ENCODE data around the gene SPOCK1. TPM values are rescaled to one million over a fixed set of nuclear protein-coding genes. Genes with fewer than 3 reads are reported as not detected.

SPOCK1 gene
- total and polyA plus RNA-seq, 4 donors, result 4.5 to 67.8 (median 27.0) TPM

DNA sequence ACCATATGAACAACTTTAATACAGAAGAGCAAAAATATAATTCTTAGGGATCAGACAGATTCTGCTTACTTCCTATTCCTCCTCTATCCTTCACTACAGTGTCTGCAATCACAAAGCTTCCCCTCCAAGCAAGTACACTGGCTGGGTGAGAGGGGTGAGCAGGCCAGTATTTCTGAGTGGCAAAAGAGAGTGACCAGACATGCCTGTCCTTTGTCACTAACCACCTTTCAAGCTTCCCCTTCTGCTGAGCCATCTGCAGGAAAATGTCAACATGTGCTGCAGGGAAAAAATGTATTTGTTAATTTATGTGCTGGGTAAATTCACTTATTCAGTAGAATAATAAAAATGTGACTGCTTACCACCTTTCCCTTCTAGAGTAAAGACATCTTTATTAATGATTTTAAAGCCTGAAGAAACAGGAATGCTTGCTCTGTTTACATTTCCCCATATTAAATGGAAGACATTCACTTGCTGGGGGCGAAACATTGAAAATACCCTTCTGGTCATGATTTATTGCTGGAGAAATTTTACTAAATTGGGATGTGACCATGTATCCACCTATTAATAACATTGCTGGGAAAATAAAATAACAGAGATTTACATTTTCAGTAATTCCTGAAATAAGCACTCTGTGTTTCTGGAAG is 84.9 kb downstream of the SPOCK1 start:
- Histone ChIP-seq H3K9me3 (ENCODE audit: control insufficient read depth, low read length) (no peaks in the 10 kb centered on the region), H3K4me1 (ENCODE audit: control insufficient read depth in 1 of 2, insufficient read depth in 2 of 2, low read length in 2 of 2) (no peaks in the 10 kb centered on the region), H3K4me3 (ENCODE audit: low read length in 2 of 2) (no peak overlapping the region), H3K27me3 (ENCODE audit: control insufficient read depth in 1 of 2, insufficient read depth in 2 of 2, low read length in 1 of 2) (no peaks in the 10 kb centered on the region), H3K27ac (ENCODE audit: low read depth in 1 of 2, low read length in 2 of 2) (no peak overlapping the region), H3K36me3 (ENCODE audit: control insufficient read depth in 1 of 2, insufficient read depth in 2 of 2, low read length in 1 of 2) (no peaks in the 10 kb centered on the region)
- DNase-seq, result no peak
- no peak for ATAC-seq (ENCODE audit: low FRiP score)
- 54 to 61% methylated on average over 1 of the region's 1 CpG for WGBS, 2 donors
- intact Hi-C loops (cut with DNase I), result no loop called here

DNA sequence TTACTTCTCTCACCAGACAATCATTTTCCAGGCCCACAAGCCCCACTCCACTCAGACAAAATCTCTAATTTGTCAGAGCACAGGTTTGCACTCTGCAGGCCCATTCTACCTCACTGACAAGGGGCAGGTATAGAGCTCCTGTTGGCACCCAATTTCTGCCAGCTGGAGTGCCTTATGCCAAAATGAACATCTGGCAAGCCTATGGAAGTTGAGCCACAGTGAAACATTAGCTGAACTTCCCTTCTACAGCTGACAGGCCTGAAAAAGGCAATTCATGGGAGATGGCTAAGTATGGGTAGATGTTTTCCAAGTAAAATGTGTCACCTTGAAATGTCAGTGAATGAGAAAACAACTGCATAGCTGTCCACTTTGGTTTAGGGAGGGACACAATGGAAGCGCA is 87.0 kb downstream of the SPOCK1 start:
- H3K4me3 ChIP-seq (ENCODE audit: low read length in 2 of 2), result no peak overlapping the region
- whole genome bisulfite sequencing, 2 donors, result 96% methylated on average over 1 of the region's 1 CpG
- H3K36me3 ChIP-seq (ENCODE audit: control insufficient read depth in 1 of 2, insufficient read depth in 2 of 2, low read length in 1 of 2), result no peaks in the 10 kb centered on the region
- DNase-seq (no peak), ATAC-seq (ENCODE audit: low FRiP score) (no peak)
- H3K27ac ChIP-seq (ENCODE audit: low read depth in 1 of 2, low read length in 2 of 2), result no peak overlapping the region
- intact Hi-C loops (cut with DNase I), result no loop called here
- no peaks in the 10 kb centered on the region for H3K27me3 ChIP-seq (ENCODE audit: control insufficient read depth in 1 of 2, insufficient read depth in 2 of 2, low read length in 1 of 2)
- H3K9me3 ChIP-seq (ENCODE audit: control insufficient read depth, low read length), result no peaks in the 10 kb centered on the region
- no peaks in the 10 kb centered on the region for H3K4me1 ChIP-seq (ENCODE audit: control insufficient read depth in 1 of 2, insufficient read depth in 2 of 2, low read length in 2 of 2)

DNA sequence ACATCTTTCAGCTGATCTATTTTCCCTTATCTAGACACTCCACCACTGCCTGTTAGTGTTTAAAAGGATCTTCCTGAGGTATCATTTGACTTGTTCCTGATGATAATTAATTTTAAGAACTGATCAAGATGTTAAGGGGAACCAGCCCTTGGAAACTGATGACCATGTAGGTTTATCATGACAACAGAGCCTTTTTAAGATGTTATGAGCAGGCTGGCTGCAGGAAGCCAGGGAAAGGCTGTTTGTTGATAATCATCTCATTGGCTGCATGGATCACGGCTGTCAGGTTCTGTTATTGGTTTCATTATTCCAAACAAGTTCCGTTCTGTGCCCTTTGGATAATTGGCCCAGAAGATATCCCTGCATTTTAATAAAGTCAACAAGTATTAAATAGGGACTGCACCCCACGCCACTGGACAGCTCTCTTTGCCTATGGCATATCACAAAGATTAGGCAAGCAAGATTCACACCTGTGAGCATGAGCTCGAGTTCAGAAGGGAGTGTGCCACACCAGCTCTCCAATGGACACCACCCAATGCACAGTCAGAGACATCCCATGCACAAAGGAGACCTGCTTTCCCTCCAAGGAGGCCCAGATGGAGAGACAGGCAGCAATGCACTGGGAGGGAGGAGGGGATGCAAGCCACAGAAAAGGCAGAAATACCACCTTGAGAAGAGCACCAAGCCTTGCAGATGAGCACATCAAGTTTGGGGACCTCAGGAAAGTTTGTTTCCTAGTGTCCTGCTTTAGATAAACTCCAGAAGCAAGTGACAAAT is 88.7 kb downstream of the SPOCK1 start:
- ATAC-seq (ENCODE audit: low FRiP score) (no peak), DNase-seq (no peak)
- Histone ChIP-seq H3K4me1 (ENCODE audit: control insufficient read depth in 1 of 2, insufficient read depth in 2 of 2, low read length in 2 of 2) (no peaks in the 10 kb centered on the region), H3K9me3 (ENCODE audit: control insufficient read depth, low read length) (no peaks in the 10 kb centered on the region), H3K4me3 (ENCODE audit: low read length in 2 of 2) (no peak overlapping the region), H3K27me3 (ENCODE audit: control insufficient read depth in 1 of 2, insufficient read depth in 2 of 2, low read length in 1 of 2) (no peaks in the 10 kb centered on the region), H3K36me3 (ENCODE audit: control insufficient read depth in 1 of 2, insufficient read depth in 2 of 2, low read length in 1 of 2) (no peaks in the 10 kb centered on the region), H3K27ac (ENCODE audit: low read depth in 1 of 2, low read length in 2 of 2) (no peak overlapping the region)
- intact Hi-C loops (cut with DNase I), result no loop called here
- 78 to 80% methylated on average over 4 of the region's 4 CpGs for WGBS, 2 donors

DNA sequence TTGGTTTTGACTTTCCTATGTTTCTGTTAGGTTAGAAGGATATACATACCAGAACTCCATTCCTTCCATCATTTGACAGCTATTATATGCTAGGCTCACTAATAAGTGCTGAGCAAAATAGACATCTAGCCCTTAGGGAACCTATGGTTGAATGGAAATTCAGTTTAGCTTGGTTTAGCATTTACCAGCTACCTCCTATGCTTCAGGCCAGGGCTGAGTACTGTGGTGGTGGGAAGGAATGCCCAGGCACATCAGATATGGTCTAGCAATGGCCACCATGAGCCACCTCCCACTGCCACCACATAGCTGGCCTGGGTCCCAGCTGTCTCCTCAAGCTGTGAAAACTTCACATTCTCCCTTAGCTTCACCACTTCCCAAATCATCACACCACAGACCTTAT is 89.4 kb downstream of the SPOCK1 start:
- Histone ChIP-seq H3K36me3 (ENCODE audit: control insufficient read depth in 1 of 2, insufficient read depth in 2 of 2, low read length in 1 of 2) (no peaks in the 10 kb centered on the region), H3K27ac (ENCODE audit: low read depth in 1 of 2, low read length in 2 of 2) (no peak overlapping the region), H3K27me3 (ENCODE audit: control insufficient read depth in 1 of 2, insufficient read depth in 2 of 2, low read length in 1 of 2) (no peaks in the 10 kb centered on the region), H3K9me3 (ENCODE audit: control insufficient read depth, low read length) (no peaks in the 10 kb centered on the region), H3K4me3 (ENCODE audit: low read length in 2 of 2) (no peak overlapping the region), H3K4me1 (ENCODE audit: control insufficient read depth in 1 of 2, insufficient read depth in 2 of 2, low read length in 2 of 2) (no peaks in the 10 kb centered on the region)
- DNase-seq (no peak), ATAC-seq (ENCODE audit: low FRiP score) (no peak)
- intact Hi-C loops (cut with DNase I), result no loop called here

DNA sequence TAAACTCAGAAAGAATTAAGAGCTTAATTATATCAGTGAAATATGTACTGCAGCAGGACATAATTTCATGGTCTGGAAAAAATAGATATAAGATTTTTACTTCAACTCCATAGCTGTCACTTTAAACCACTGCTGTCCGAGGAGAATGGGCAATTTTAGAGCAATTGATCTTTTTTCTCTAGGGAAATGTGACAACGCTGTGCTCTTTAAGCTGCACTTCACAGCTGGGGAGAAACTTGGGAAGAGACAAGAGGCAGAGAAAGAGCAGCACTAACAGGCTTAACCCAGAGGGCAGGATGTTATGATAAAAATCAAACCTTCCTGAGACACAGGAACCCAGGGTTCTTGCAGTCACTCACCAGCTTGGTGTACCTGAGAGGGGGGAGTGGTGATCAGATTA is 92.0 kb downstream of the SPOCK1 start:
- Histone ChIP-seq H3K4me3 (ENCODE audit: low read length in 2 of 2) (no peak overlapping the region), H3K27me3 (ENCODE audit: control insufficient read depth in 1 of 2, insufficient read depth in 2 of 2, low read length in 1 of 2) (no peaks in the 10 kb centered on the region), H3K4me1 (ENCODE audit: control insufficient read depth in 1 of 2, insufficient read depth in 2 of 2, low read length in 2 of 2) (no peaks in the 10 kb centered on the region), H3K9me3 (ENCODE audit: control insufficient read depth, low read length) (no peaks in the 10 kb centered on the region), H3K27ac (ENCODE audit: low read depth in 1 of 2, low read length in 2 of 2) (no peak overlapping the region), H3K36me3 (ENCODE audit: control insufficient read depth in 1 of 2, insufficient read depth in 2 of 2, low read length in 1 of 2) (no peaks in the 10 kb centered on the region)
- ATAC-seq (ENCODE audit: low FRiP score) (no peak), DNase-seq (no peak)
- intact Hi-C loops (cut with DNase I), result no loop called here
- WGBS, 2 donors, result 26 to 34% methylated on average over 2 of the region's 2 CpGs

DNA sequence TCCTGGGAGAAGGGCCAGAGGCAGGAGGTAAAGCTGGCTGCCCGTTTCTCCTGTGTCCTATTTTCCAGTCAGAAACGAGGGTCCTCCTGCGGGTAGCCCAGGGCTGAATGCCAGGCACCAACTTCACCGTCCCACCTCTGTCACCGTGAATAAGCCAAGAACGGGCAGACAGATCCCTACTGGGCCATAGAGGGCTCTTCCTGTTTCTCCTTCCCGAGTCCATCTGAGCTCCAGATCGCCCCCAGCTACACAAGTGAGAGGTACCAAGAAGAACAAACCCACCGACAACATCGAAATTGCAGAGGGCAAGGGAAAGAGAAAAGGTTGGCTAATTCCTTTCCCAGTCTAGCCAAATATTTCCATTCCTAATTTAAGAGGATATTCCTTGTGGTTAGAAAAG is 93.7 kb downstream of the SPOCK1 start:
- no peaks in the 10 kb centered on the region for H3K27me3 ChIP-seq (ENCODE audit: control insufficient read depth in 1 of 2, insufficient read depth in 2 of 2, low read length in 1 of 2)
- 72 to 76% methylated on average over 10 of the region's 10 CpGs for WGBS, 2 donors
- H3K9me3 ChIP-seq (ENCODE audit: control insufficient read depth, low read length), result no peaks in the 10 kb centered on the region
- ATAC-seq (ENCODE audit: low FRiP score) (no peak), DNase-seq (no peak)
- intact Hi-C loops (cut with DNase I), result no loop called here
- no peaks in the 10 kb centered on the region for H3K36me3 ChIP-seq (ENCODE audit: control insufficient read depth in 1 of 2, insufficient read depth in 2 of 2, low read length in 1 of 2)
- no peak overlapping the region for H3K4me3 ChIP-seq (ENCODE audit: low read length in 2 of 2)
- H3K4me1 ChIP-seq (ENCODE audit: control insufficient read depth in 1 of 2, insufficient read depth in 2 of 2, low read length in 2 of 2), result no peaks in the 10 kb centered on the region
- H3K27ac ChIP-seq (ENCODE audit: low read depth in 1 of 2, low read length in 2 of 2), result no peak overlapping the region

DNA sequence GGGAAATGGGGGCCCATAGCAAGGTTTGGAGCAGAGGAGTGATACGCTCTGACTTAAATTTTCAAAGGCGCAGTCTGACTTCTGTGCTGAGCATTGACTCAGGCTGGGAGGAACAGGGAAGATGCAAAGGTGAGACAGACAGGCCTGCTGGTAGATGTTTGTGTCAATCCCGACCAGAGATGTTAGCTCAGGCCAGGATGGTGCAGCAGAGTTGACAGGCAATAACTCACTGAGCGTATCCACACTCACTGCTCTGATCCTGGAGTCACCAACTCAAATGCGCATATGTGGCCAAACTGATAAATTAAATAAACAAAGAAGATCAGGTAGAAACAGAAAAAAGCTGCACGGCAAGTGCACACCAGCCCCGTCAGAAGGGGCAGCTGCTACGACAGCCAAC is 95.3 kb downstream of the SPOCK1 start:
- 79 to 83% methylated on average over 8 of the region's 8 CpGs for WGBS, 2 donors
- no peak for ATAC-seq (ENCODE audit: low FRiP score)

DNA sequence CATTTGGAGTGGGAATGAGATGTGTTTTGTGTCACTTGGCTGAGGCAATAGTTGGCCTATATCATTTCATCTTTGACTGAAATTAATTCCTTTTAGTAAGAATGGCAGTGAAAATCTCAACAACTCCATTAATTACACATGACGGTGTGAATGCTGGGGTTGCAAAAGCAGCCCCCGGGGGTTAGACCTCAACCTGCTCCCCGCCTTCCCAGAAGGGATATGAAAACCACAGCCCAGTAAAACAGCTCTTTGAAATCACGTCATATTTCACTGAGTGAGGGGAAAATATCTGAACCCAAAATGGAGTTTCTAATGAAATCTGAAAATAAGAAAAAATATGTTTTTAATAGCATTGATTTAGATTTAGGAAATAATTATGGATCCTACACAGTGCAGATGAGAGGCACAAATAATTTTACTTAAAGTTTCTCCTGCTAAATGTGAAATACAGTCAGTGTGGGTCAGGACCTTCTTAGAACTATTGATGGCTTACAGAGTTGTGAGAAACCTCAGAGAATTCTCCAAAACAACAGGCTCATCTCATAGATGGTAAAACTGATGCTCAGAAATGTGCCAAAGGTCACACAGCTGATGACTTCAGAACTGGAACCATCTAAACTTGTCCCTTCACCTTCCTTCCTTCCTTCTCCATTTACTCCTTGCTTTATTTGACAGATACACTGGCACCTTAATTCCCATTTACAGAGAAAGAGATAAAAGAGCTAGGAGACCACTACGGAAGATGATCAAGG is 96.5 kb downstream of the SPOCK1 start:
- Histone ChIP-seq H3K9me3 (ENCODE audit: control insufficient read depth, low read length) (no peaks in the 10 kb centered on the region), H3K4me1 (ENCODE audit: control insufficient read depth in 1 of 2, insufficient read depth in 2 of 2, low read length in 2 of 2) (no peaks in the 10 kb centered on the region), H3K27me3 (ENCODE audit: control insufficient read depth in 1 of 2, insufficient read depth in 2 of 2, low read length in 1 of 2) (no peaks in the 10 kb centered on the region), H3K36me3 (ENCODE audit: control insufficient read depth in 1 of 2, insufficient read depth in 2 of 2, low read length in 1 of 2) (no peaks in the 10 kb centered on the region), H3K4me3 (ENCODE audit: low read length in 2 of 2) (no peak overlapping the region), H3K27ac (ENCODE audit: low read depth in 1 of 2, low read length in 2 of 2) (no peak overlapping the region)
- intact Hi-C loops (cut with DNase I), result no loop called here
- 62 to 72% methylated on average over 5 of the region's 5 CpGs for WGBS, 2 donors
- DNase-seq, result no peak
- no peak for ATAC-seq (ENCODE audit: low FRiP score)

More for the DNA sequence above, 95.3 kb downstream of the SPOCK1 start:
- Histone ChIP-seq H3K36me3 (ENCODE audit: control insufficient read depth in 1 of 2, insufficient read depth in 2 of 2, low read length in 1 of 2) (no peaks in the 10 kb centered on the region), H3K27ac (ENCODE audit: low read depth in 1 of 2, low read length in 2 of 2) (no peak overlapping the region), H3K4me1 (ENCODE audit: control insufficient read depth in 1 of 2, insufficient read depth in 2 of 2, low read length in 2 of 2) (no peaks in the 10 kb centered on the region), H3K9me3 (ENCODE audit: control insufficient read depth, low read length) (no peaks in the 10 kb centered on the region), H3K4me3 (ENCODE audit: low read length in 2 of 2) (no peak overlapping the region), H3K27me3 (ENCODE audit: control insufficient read depth in 1 of 2, insufficient read depth in 2 of 2, low read length in 1 of 2) (no peaks in the 10 kb centered on the region)
- DNase-seq, result no peak
- intact Hi-C loops (cut with DNase I), result no loop called here

Data from aorta (tissue), 5 donors.